DLD1 (cell line): Measurements from ENCODE around the gene LILRA5.
"Not testable (repeated sequence)": the region's sequence is repeated elsewhere in the genome, so short reads cannot be mapped to it uniquely, and the experiment has no call there.

Experiments used
- in situ Hi-C: cut with HindIII; loops from 2 replicates; pipeline ENCODE4 v1.10.0; 2017; ENCODE audit warnings: low sequenced_read_pairs

LILRA5 gene

DNA sequence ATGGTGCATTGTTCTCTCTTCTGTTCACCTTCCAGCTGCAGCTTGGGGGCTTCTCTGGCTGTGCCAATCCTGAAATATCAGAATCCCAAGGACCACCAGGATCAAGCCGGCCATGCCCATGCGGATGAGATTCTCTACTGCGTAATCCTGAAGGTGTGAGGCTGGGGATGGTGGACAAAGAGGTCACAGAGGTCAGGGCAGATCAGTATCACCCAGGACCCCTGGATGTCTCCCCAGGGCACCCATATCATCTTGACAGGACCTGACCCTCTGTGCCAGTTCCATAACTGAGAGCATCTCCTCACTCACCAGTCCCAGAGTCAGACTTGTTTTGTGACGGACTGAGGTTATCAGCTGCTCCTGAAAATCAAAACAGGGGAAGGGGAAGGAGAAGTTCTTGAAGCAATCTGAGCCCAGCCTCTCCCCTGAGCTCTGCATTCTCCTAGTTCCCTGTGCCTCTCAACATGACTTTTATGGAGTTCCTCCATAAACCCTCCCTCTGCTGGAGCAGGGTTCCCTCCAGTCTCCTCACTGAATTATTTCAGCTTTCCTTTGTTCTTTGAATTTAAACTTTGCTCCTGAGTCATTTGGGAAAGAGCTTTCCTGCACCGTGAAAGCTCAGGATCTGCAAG is 5.5 kb downstream of the LILRA5 start:
- in situ Hi-C loops = no loop called here

DNA sequence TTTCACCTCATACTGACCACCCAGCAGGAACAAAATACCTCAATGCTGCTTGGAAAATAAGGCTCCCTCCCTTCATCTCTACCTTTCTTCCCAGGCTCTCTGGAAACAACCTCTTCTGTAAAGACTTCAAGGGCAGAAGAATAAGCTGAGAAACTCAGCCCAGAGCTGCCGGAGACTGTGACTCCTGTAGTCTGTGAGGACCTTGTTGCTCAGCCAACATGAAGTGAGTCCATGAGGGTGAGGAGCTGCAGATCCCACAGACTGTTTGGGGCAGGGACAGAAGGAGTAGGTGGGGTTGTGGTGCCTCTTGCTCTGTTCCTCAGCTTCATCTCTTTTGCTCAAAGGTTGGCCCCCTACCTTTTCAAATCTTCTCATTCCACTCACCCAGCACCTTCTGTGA is 7.8 kb downstream of the LILRA5 start:
- in situ Hi-C loops = no loop called here

DNA sequence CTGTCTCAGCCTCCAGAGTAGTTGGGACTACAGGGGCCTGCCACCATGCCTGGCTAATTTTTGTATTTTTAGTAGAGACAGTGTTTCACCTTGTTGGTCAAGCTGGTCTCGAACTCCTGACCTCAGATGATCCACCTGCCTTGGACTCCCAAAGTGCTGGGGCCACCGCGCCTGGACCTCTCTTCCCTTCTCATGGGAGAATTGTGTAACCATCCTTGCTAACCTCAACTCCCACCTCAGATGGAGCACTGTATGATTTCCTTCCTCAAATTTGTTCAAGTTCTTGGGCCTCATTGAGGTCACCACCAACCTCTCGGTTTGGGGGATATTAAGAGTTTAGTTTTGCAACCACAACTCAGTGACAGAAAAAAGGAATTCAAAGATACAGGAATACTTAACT is 10.7 kb downstream of the LILRA5 start:
- in situ Hi-C loops = no loop called here

DNA sequence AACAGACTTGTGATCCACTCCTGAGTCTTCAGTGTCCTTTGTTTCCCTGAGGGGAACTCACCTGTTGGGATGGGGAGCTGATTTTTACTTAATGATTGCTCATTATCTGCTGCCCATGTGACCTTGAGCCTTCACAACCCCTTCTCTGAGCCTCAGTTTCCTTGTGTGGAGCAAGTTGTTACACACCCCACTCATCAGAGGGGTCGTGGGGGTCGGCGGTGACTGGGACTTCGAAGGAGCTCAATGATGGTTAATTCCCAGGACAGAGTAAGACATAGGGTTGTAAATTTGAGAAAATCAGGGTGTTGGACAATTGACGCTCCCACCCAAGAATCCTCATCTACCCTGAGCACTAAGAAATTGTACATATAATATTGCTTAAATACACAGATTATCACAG is 13.5 kb downstream of the LILRA5 start:
- in situ Hi-C loops = no loop called here

DNA sequence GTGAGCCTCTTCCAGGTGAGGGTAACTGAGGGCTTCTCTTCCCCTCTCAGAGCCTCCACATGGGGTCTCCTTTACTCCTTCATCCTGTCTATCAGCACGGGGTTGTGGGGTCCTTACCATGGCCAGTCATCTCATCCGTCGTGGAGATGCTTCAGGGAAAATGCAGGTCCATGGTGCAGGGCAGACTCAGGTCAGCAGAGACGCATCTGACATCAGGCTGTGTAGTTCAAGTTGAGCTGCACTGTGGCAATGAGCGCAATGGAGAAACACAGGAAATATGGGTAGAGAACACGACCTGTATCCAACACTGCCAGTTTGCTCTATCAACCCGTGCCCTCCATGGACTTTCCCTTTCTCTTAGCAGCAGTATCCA is 13.9 kb downstream of the LILRA5 start:
- in situ Hi-C loops = no loop called here

DNA sequence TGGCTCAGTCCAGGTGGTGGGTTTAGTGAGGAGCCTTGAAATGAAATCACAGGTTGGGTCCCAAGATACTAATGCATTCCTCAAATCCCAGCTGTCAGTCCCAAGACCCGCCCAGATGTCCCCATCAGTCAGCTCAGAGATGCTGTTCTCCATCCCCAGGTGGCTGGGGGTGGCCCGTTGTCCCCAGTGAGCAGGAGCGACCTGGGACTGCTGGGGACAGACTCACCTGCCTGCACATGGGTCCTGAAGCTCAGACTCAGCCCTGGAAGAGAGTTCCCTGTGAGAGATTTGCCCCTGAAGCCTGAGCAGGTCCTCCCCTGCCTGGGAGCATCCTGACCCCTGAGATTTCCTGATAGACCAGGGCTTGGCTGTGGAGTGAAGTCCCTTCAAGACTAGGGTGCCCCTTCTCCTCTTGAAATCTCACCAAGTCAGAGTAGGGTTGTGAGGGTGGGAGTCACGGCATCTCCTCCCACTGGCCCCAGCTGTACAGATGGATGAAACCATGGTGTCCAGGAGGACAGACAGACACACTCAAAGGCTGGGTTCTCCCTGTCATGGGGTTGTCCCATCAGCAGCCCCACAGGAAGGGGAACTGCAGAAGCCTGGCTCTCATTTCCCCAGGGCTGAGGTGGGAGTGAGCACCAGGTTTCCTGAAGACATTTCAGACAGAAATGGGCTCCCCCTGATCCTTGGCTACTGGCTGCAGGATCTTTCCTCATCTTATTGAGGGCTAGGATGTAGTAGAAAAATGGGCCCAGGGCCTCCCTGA is 14.4 kb downstream of the LILRA5 start:
- in situ Hi-C loops = no loop called here

DNA sequence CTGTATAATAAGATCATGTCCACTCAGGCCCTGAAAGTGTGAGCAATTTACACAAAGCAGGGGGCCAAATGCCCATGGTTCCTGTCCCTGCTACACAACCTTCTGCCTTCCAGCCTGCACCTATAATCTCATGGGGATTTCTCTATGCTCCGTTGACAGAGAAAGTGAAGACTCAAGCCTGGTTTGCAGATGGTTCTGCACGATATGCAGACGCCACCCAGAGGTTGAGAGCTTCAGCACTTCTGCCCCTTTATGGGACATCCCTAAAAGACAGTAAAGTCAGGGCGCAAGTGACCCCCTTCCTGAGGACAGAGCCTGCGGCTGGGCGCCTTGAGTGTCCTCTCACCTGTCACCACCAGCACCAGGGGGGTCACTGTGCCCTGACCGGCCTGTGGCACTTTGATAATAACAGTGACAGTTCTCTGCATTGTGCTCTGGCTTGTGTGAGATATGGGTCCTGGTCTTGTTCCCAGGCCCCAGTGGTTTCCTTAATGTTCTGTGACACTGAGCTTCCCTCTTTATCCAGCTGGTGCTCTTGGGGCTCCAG is 15.1 kb downstream of the LILRA5 start:
- in situ Hi-C loops = no loop called here

DNA sequence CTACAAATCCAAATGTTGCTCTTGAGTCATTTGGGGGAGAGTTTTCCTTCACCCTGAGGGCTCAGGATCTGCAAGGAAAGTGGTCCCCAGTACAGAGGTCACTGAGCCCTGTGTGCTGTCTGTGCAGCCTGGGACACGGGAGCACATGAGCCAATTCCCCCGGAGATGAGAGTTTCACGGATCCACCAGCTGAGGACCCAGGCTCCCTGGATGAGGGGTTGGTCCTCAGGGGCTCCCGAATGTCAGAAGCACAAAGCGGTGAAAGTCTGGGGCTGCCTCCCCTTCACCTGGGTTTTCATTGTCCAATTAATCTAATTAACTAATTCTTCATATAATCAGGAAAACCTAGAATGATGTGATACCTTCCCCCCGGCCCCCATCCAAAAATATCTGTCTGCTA is 18.4 kb downstream of the LILRA5 start:
- in situ Hi-C loops = no loop called here

DNA sequence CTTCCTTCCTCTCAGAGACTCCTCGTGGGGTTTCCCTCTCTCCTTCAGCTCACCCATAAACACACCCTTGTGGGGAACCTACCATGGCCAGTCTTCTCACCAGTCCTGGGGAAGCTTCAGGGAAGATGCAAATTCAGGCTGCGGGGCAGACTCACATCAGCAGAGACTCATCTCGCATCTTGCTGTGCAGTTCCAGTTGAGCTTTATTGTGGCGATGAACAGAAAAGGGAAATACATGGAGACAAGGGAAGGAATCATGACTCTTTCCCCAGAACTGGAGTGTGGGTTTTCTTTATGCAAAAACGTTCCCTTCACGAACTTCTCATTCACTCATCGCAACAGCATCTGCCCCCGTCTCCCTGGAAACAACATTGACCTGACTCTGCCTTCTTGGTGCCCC is 23.8 kb downstream of the LILRA5 start:
- in situ Hi-C loops = not testable (repeated sequence)

DNA sequence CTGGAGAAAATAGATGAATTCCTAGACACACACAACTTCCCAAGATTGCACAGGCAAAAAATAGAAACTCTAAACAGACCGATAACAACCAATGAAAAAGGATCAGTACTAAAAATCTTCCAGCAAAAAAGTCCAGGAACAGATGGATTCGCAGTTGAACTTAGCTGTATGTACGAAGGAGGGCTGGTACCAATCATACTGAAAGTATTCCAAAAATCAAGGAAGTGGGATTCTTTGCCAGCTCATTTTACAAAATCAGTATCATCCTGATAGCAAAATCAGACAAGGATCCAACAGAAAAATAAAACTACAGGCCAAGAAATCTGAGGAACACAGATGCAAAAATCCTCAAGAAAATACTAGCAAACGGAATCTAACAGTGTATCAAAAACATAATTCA is 25.5 kb downstream of the LILRA5 start:
- in situ Hi-C loops = no loop called here

DNA sequence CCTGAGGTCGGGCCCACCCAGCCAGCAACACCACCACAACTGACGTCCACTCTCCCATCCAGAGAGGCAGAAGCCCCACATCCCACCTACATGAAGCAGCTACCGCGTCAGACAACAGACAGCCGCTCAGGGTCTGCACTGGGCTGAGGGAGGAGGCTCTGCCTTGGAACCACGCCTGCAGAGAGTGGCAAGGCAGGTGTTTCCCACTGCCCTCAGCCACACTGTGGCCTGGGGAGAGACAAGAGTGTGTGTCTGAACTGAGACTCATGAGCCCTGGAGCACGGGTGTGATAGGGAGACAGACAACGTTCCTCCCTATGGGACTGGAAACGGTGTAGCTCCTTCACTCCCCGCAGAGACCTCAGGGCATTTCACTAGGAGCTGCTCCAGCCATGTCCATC is 26.7 kb downstream of the LILRA5 start:
- in situ Hi-C loops = not testable (repeated sequence)

DNA sequence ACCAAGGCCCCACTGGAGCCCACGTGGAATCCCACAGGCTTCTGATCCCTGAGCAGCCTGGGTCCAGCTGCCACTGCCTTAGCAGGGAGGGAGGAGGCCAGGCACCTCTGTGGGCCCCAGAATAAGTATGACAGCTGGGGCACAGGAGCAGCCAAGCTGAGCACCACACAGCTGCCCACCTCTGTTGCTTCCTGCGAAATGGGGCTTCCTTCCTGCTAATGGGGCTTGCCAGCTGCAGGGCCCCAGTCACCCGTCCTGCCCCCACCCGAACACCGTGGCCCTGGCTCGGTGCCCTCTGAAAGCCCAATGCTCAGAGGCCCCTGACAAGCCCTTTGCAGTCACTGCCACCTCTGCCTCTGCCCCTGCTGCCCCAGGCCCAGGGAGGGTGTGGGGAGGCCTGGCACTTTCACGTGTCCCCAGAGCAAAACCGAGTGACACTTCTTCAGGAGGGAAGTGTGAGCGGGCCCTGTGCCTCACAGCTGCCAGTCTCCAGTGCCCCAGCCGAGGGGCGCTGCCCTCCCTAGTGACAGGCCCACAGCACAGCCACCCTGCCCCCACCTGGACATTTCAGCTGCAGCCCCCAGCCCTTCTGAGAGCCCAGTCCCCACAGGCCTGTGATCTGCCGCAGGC is 27.4 kb downstream of the LILRA5 start:
- in situ Hi-C loops = not testable (repeated sequence)

DNA sequence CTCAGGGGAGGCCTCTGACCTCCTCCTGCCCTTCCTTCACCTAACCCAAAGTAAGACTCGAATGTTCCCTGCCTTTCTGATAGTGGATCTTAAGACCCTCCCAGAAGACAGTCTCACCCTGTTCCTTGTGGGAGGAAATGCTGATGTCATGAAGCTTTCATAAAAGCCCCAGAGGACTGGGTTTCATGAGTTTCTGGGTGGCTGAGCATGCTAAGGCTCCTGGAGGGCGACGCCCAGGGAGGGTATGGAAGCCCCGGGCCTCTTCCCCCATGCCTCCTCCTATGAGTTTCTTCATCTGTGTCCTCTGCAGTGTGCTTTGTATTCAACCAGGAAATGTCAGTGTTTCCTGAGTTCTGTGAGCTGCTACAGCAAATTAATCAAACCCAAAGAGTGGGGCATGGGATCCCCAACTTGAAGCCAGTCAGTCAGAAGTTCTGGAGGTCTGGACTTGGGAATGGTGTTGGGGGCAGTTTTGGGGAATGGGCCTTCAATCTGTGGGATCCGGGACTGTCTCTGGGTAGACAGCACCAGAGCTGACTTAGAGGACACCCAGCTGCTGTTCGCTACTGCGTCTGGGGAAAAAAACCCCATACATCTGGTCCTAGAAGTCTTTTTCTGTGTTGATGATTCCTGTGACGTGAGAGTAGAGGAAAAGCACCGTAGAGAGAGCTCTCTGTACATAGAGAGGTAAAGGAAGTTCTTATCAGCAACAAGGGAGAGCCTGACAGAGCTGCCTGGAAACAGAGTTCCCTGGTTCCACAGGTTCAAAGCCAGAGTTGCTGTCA is 30.1 kb downstream of the LILRA5 start:
- in situ Hi-C loops = no loop called here

DNA sequence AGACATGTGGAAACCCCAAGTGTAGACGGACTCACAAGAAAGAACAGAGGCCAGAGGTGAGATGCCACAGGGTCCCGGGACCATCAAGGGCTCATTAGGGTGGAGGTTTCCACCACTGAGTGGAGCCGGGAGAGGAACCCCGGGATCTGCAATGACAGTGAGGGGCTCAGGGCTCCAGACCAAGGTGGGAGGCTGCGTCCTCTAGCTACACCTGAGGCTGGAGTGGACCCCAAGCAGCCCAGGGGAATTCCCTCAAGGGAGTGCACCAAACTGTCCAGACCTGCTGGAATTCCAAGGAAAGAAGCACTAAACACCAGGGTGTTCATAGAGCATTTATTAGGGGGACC is 31.3 kb downstream of the LILRA5 start:
- in situ Hi-C loops = not testable (repeated sequence)

DNA sequence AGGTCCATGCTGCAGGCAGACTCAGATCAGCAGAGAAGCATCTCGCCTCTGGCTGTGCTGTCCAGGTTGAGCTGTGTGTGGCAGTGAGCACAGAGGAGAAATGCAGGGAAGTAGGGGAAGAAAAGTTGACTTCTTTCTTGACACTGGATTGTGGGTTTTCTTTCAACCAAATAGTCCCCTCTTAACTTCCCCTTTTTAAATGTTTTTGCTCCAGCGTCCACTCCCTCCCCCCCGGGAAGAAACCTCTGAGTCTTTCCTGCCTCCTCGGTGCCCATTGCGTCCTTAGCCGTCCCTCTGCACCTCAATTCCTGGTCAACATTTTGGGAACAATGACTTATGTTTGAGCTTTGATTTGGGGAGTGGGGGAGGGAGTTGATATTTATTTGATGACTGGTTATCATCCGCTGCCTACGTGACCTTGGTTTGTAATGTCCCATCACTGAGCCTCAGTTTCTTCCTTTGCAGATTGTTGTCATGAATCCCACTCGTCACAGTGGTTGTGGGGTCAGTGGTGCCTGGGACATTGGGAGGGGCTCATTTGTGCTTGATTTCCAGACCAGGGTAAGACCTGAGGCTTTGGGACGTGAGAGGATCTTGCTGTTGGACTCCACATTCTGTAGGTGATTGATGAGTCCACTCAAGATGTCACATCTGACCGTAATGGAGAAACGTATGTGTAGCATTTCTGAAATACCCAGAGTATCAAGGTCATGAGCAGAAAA is 31.8 kb downstream of the LILRA5 start, which contains the start of gene LILRB2:
LILRB2 (minus strand) TSS at position 104 of the 722 bp plus-strand sequence. CDS start 614 bp downstream, outside the sequence.
- in situ Hi-C loops = no loop called here

DNA sequence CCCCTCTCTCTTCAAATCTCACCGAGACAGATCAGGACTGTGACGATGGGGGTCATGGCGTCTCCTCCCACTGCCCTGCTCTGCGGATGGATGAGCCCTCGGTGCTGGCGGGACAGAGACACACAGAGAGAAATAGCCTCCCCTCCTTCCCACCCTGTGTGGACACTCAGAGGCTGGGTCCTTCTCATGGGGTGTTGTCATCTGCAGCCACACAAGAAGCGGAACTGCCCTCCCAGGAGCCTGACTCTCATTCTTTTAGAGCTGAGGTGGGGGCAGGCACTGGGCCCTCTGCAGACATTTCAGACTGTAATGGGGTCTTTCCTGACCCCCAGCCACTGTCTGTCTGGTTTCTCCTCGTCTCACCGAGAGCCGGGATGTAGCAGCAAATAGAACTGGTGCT is 32.5 kb downstream of the LILRA5 start:
- in situ Hi-C loops = not testable (repeated sequence)

DNA sequence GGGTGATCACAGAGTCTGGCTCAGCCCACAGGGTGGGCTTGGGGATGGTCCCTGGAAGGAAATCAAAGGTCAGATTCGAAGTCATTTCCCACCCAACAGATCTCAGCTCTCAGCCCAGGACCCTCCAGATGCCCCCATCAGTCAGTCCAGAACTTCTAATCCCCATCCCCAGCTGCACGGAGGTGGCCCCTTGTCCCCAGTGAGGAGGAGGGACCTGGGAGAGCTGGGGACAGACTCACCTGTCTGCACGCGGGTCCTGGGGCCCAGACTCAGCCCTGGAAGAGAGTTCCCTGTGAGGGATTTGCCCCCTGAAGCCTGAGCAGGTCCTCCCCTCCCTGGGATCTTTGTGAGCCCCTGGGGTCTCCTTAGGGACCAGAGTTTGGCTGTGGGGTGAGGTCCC is 32.9 kb downstream of the LILRA5 start:
- in situ Hi-C loops = not testable (repeated sequence)

DNA sequence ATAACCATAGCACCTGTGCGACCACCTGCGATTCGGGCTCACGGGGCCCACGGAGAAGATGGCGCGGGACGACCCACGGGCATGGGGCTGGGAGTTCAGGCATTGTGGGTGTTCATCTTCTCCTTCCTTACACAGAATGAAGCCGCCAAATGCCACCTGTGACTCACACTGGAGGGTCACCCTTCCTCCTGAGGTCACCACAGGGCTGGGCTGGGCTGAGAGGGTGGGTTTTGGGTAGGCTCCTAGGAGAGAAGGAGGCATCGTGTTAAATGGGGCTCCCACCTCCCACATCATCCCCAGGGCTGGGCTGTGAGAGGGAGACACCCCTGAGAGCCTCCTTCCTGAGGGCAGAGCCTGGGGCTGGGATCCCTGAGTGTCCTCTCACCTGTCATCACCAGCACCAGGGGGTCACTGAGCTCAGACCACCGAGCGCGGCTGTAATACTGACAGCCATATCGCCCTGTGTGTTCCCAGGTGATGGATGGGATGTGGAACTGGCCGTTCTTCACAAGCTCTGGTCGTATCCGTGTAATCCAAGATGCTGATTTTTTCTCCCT is 33.5 kb downstream of the LILRA5 start:
- in situ Hi-C loops = no loop called here

DNA sequence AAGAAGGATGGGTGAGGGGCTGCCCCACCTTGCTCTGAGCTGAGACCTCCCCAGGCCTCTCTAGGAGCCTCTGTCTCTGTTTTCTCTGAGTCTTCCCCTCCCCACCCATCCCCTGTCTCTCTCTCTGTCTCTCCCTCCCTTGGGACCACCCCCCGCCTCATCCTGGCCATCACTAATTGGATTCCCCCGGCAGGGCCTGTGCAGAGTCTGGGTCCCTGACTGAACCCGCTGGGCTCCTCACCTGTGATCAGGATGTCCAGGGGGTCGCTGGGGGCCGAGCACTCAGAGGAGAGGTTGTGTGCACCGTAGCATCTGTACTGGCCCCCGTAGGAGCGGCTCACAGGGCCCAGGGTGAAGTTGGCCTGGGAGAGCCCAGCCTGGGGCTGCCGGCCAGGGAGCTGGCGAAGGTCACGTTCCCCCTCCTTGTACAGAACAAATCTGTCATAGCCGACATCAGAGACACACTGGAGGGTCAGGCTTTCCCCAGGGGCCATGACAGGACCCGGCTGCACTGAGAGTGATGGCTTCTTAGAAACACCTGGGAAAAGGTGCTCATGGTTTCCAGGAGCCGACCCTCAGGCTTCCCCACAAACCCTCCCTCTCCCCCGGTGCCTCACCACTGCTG is 34.3 kb downstream of the LILRA5 start:
- in situ Hi-C loops = not testable (repeated sequence)

DNA sequence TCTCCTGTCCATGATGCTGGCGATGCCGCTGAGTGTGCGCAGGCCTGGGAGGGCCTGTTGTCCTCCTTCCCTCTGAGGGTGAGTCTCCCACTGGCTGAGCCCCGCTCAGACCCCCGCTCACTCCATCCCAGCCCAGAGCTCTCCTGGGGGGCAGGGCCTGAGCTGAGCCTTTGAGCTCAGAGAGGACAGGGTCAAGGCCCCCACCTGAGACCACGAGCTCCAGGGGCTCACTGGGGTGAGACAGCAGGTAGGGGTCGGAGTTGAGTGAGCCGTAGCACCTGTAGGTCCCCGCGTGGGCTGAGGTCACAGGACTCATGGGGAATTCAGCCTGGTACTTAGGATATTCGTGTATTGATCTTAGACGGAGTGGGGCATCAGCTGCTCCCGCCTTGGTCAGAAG is 34.9 kb downstream of the LILRA5 start:
- in situ Hi-C loops = not testable (repeated sequence)
